Effector memory CD8-positive, alpha-beta T cell (primary cell): Measurements from ENCODE around the gene SNRPA.
"Not testable (repeated sequence)": the region's sequence is repeated elsewhere in the genome, so short reads cannot be mapped to it uniquely, and the experiment has no call there.

Experiments used
- ATAC-seq: fragments of 150-1000 bp; cut with Tn5 transposase; replicated peaks from 2 replicates; pipeline ENCODE4 v1.10.0; 2021; ENCODE audit warnings: mild to moderate bottlenecking, moderate library complexity
- DNase-seq, 3 experiments: peaks; one replicate each; pipeline ENCODE4 v3.0.0; 2021
- H3K27ac Mint-ChIP-seq, 2 donors: one replicate each; pipeline ENCODE4 v1.8.0; 2022; ENCODE audit warnings: mild to moderate bottlenecking in 2 of 2, mixed read lengths in 2 of 2, moderate library complexity in 2 of 2
- H3K27me3 Mint-ChIP-seq, 2 donors: one replicate each; pipeline ENCODE4 v1.8.0; 2022; ENCODE audit warnings: mixed read lengths in 2 of 2
- H3K36me3 Mint-ChIP-seq: one replicate; pipeline ENCODE4 v1.8.0; 2022; ENCODE audit warnings: mild to moderate bottlenecking, moderate library complexity, mixed read lengths; ENCODE audit not compliant: insufficient read depth
- H3K4me1 Mint-ChIP-seq, 2 donors: one replicate each; pipeline ENCODE4 v1.8.0; 2022; ENCODE audit warnings: low read depth in 2 of 2, mixed read lengths in 2 of 2
- H3K4me3 Mint-ChIP-seq, 2 donors: one replicate each; pipeline ENCODE4 v1.8.0; 2022; ENCODE audit warnings: mild to moderate bottlenecking in 2 of 2, mixed read lengths in 2 of 2, moderate library complexity in 2 of 2
- H3K9me3 Mint-ChIP-seq, 2 donors: one replicate each; pipeline ENCODE4 v1.8.0; 2022; ENCODE audit warnings: mixed read lengths in 2 of 2

SNRPA gene

DNA sequence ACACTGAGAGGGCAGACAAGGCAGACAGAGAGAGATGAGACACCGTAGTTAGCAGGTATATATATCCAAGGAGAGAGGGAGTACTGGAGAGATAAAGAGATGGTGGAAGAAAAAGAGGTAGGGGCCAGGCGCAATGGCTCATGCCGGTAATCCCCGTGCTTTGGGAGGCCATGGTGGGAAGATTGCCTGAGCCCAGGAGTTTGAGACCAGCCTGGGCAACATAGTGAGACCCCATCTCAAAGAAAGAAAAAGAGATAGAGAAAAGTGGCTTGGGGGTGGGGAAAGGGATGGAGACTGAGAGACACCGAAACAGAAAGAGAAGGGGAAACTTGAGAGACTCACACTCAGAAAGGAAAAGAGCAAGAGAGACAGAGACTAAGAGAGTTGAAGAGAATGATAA is 29.6 kb downstream of the SNRPA start:
- Mint-ChIP-seq H3K36me3 (peaks cover 39% of the 10 kb centered on the region), H3K4me3 (no peak overlapping the region)

DNA sequence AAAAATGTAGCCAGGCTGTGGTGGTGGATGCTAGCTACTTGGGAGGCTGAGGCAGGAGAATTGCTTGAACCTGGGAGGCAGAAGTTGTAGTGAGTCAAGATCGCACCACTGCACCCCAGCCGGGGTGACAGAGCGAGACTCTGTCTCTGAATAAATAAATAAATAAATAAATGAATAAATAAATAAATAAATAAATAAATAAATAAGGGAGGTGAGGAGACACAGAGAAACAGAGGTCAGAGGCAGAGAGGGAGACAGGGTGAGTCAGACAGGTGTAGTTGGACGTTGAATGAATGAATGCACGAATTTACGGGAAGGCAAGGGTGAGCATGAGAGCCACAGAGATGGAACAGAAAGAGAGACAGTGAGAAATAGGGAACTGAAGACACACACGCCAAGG is 30.1 kb downstream of the SNRPA start:
- Mint-ChIP-seq H3K27ac (no peak overlapping the region), H3K9me3 (no peaks in the 10 kb centered on the region), H3K4me1 (peaks cover 29 to 37% of the 10 kb centered on the region in 2 donors), H3K27me3 (no peaks in the 10 kb centered on the region), H3K4me3 (no peak overlapping the region), H3K36me3 (peaks cover 41% of the 10 kb centered on the region)
- DNase-seq, result no peak
- no peak for ATAC-seq

More for the DNA sequence above, 29.6 kb downstream of the SNRPA start:
- Mint-ChIP-seq H3K27me3 (no peaks in the 10 kb centered on the region), H3K9me3 (no peaks in the 10 kb centered on the region), H3K4me1 (peaks cover 30 to 37% of the 10 kb centered on the region in 2 donors), H3K27ac (peak overlapping the region; percentile 77 to 79)
- DNase-seq, result no peak
- ATAC-seq, result no peak

DNA sequence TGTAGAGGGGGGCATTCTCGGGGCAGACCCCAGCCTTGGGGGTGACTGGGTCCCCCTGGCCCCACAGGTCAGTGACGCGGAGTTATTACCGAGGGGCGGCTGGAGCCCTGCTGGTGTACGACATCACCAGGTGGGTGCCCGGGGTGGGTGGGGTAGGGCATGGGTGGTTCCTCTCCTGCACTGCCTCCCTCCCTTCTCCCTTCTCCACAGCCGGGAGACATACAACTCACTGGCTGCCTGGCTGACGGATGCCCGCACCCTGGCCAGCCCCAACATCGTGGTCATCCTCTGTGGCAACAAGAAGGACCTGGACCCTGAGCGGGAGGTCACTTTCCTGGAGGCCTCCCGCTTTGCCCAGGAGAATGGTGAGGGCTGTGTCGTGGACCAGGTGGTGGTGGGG is 32.7 kb downstream of the SNRPA start:
- ATAC-seq (no peak), DNase-seq (no peak)
- no peaks in the 10 kb centered on the region for H3K27me3 Mint-ChIP-seq
- no peak overlapping the region for H3K4me3 Mint-ChIP-seq
- H3K4me1 Mint-ChIP-seq, result peaks cover 16 to 22% of the 10 kb centered on the region in 2 donors
- peaks cover 38% of the 10 kb centered on the region for H3K36me3 Mint-ChIP-seq
- peak overlapping the region; percentile 0 to 85 for H3K27ac Mint-ChIP-seq
- H3K9me3 Mint-ChIP-seq, result no peaks in the 10 kb centered on the region

DNA sequence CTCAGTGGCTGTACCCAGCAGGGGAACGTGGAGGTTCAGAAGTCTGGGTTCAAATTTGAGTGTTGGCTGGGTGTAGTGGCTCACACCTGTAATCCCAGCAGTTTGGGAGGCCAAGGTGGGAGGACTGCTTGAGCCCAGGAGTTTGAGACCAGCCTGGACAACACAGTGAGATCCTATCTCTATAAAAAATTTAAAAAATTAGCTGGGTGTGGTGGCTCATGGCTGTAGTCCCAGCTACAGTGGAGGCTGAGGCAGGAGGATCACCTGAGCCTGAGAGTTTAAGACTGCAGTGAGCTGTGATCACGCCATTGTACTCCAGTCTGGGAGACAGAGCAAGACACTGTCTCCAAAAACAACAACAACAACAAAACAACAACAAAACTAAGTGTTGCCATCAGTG is 33.1 kb downstream of the SNRPA start:
- not testable (repeated sequence) for H3K4me3 Mint-ChIP-seq, DNase-seq, H3K27me3 Mint-ChIP-seq, ATAC-seq, H3K9me3 Mint-ChIP-seq
- Mint-ChIP-seq H3K4me1 (peaks cover 13 to 19% of the 10 kb centered on the region in 2 donors), H3K27ac (peak overlapping the region in 1 of 2 donors; percentile 0), H3K36me3 (peaks cover 41% of the 10 kb centered on the region)

DNA sequence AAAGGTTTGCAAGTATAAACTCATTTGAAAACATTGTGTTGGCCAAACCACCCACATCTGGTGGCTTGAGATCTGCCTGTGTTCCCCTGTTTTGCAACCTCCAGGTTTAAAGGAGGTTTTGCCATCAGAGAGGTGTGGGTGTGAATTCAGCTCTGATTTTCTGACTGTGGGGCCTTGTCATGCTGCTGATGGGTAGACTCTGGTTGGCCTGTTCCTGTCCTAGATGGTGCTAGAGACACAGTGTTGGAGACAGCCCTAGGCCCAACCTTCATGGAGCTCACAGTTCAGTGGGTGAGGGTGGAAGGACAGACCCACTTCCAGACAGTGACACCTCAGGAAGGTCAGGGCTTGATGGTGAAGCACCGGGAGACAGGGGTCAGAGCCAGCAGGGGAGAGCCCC is 34.5 kb downstream of the SNRPA start:
- H3K27ac Mint-ChIP-seq, result peak overlapping the region; percentile 67 to 81
- H3K4me1 Mint-ChIP-seq, result peaks cover 5 to 18% of the 10 kb centered on the region in 2 donors
- no peak for ATAC-seq
- no peak overlapping the region for H3K4me3 Mint-ChIP-seq
- H3K36me3 Mint-ChIP-seq, result peaks cover 46% of the 10 kb centered on the region
- DNase-seq, result no peak
- H3K9me3 Mint-ChIP-seq, result no peaks in the 10 kb centered on the region
- no peaks in the 10 kb centered on the region for H3K27me3 Mint-ChIP-seq

DNA sequence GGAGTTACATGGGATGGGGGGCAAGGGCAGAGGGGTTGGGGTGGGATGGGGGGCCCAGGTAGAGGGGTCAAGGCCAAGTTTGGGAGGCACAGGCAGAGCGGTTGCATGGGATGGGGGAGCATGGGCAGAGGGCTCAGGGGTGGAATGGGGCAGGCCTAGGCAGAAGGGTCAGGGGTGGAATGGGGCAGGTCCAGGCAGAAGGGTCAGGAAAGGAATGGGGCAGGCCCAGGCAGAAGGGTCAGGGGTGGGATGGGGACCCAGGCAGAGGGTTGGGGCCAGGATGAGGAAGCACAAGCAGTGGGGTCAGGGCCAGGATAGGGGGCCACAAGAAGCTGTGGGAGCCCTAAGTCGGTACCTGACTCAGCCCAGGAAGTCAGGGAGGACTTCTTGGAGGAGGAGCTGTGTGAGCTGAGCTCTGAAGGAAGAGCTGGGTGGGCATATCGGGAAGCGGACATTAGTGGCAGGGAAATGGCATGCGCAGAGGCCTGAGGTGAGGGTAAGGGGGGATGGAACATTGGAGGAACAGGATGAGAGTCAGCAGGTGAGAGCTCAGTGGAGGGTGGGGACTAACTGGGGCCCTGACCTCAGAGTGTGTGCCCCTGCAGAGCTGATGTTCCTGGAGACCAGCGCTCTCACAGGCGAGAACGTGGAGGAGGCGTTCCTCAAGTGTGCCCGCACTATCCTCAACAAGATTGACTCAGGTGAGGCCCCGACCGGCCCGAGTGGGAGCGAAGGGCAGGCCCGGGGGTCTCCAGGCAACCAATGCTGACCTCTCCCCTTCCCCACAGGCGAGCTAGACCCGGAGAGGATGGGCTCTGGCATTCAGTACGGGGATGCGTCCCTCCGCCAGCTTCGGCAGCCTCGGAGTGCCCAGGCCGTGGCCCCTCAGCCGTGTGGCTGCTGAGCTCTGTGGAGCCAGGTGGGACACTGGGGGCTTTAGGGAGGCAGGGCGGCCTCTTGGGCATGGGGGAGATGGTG is 35.3 kb downstream of the SNRPA start:
- ATAC-seq, result no peak
- Mint-ChIP-seq H3K4me1 (peaks cover 5 to 19% of the 10 kb centered on the region in 2 donors), H3K4me3 (no peak overlapping the region), H3K9me3 (no peaks in the 10 kb centered on the region), H3K27me3 (no peaks in the 10 kb centered on the region), H3K27ac (peak overlapping the region; percentile 67 to 81), H3K36me3 (peaks cover 45% of the 10 kb centered on the region)
- DNase-seq, result no peak

DNA sequence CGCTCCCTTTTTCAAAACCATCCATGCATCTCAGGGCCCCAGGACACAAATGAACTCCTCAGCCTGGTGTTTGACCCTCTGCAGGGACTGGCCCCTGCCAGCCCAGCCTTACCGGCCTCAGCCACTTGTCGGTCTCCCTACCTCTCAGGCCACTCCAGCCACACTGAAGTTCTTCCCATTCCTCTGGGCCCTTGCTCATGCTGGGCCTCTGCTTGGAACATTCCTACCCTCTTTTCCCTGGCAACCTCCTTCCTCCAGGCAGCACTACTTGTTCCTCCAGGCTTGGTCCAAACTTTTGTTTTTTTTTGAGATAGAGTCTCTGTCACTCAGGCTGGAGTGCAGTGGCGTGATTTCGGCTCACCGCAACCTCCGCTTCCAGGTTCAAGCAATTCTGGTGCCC is 40.3 kb downstream of the SNRPA start:
- Mint-ChIP-seq H3K4me3 (no peak overlapping the region), H3K27me3 (no peaks in the 10 kb centered on the region), H3K9me3 (no peaks in the 10 kb centered on the region), H3K27ac (peak overlapping the region; percentile 68 to 91), H3K36me3 (peaks cover 38% of the 10 kb centered on the region), H3K4me1 (peaks cover 6 to 27% of the 10 kb centered on the region in 2 donors)
- DNase-seq (no peak), ATAC-seq (no peak)

DNA sequence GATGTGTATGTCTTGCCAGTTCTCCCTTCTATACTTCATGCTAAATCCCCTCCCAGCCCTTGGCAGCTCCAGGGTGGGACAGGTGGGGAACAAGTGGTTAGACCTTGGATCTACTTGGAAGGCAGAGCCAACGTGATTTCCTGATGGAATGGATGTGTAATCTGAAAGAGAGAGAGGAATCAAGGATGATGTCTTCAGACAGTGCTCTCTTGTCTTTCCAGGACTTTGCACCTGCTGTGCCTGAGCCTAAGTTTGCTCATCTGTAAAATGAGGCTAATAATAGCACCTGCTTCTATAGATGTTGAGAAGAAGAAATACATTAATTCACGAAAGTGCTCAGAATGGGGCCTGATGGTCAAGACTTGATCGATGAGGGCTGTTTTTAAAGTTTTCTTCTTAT is 41.0 kb downstream of the SNRPA start:
- H3K4me1 Mint-ChIP-seq, result peaks cover 8 to 27% of the 10 kb centered on the region in 2 donors
- peak overlapping the region in 1 of 2 donors; percentile 31 for H3K4me3 Mint-ChIP-seq

DNA sequence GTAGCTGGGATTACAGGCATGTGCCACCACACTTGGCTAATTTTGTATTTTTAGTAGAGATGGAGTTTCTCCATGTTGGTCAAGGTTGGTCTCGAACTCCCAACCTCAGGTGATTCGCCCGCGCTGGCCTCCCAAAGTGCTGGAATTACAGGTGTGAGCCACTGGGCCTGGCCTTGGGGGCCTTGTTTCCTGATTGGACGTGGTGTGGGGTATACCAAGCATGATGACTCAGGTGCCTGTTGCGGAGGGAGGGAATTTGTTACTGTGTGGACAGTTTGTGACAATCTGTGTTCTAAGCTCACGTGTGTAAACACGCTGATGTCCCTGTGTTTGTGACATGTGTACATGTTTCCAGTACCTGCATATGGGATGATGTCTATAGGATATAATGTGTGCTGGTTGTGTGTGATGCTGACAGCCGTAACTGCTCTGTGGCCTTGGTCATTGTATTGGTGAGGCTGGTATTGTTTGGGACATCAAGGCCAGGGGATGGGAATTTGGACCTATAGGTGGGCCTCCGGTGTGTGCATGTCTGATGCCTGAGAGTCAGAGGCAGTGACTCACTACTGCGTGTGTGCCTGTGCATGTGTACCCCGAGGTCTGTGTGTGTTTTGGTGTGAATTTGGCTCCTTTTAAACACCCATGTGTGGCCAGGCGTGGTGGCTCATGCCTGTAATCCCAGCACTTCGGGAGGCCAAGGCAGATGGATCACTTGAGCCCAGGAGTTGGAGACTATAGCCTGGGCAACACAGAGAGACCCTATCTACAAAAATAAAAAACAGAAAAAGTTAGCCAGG is 46.4 kb downstream of the SNRPA start:
- DNase-seq (no peak), ATAC-seq (no peak)
- H3K9me3 Mint-ChIP-seq, result no peaks in the 10 kb centered on the region
- peaks cover 41% of the 10 kb centered on the region for H3K36me3 Mint-ChIP-seq
- no peaks in the 10 kb centered on the region for H3K27me3 Mint-ChIP-seq
- H3K4me3 Mint-ChIP-seq, result peak overlapping the region; percentile 98 to 100
- H3K27ac Mint-ChIP-seq, result peak overlapping the region; percentile 100
- H3K4me1 Mint-ChIP-seq, result peaks cover 36 to 42% of the 10 kb centered on the region in 2 donors

More for the DNA sequence above, 41.0 kb downstream of the SNRPA start:
- DNase-seq, result no peak
- peaks cover 32% of the 10 kb centered on the region for H3K36me3 Mint-ChIP-seq
- no peak for ATAC-seq
- no peaks in the 10 kb centered on the region for H3K27me3 Mint-ChIP-seq
- no peaks in the 10 kb centered on the region for H3K9me3 Mint-ChIP-seq
- H3K27ac Mint-ChIP-seq, result peak overlapping the region; percentile 68 to 91

DNA sequence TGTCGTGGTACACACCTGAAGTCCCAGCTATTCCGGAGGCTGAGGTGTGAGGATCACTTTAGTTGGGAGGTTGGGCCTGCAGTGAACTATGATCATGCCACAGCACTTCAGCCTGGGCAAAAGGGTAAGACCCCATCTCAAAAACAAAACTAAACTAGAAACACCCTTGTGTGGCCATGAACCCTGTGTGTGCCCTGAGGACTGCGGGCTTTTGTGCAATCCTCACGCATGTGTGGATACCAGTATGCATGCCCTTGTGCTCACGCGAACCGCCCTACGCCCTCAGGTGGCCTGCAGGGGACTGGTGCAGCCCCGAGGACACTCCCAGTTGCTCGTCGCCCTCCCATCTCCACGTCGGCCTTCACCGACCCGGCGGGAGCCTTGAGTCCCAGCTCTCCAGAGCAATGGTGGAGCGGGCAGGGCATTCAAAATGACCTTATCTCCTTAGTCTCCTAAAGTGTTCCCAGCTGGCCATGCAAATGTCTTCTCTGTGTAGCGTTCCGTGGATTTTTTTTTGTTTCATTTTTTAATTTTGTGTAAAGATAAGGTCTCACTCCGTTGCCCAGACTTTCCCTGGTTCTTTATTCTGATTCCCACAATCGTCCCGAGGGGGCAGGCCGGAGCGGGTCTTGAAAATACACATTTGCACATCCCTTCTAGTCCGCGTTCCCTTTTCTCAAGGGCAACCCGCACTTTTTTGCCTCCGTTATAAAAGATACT is 47.1 kb downstream of the SNRPA start:
- Mint-ChIP-seq H3K27me3 (no peaks in the 10 kb centered on the region), H3K4me3 (peak overlapping the region; percentile 98 to 100), H3K9me3 (no peaks in the 10 kb centered on the region), H3K36me3 (peaks cover 47% of the 10 kb centered on the region), H3K27ac (peak overlapping the region; percentile 100), H3K4me1 (peaks cover 42% of the 10 kb centered on the region in 2 donors)
- ATAC-seq (peak; percentile 47), DNase-seq (peak; percentile 56 to 64 (median 63))

DNA sequence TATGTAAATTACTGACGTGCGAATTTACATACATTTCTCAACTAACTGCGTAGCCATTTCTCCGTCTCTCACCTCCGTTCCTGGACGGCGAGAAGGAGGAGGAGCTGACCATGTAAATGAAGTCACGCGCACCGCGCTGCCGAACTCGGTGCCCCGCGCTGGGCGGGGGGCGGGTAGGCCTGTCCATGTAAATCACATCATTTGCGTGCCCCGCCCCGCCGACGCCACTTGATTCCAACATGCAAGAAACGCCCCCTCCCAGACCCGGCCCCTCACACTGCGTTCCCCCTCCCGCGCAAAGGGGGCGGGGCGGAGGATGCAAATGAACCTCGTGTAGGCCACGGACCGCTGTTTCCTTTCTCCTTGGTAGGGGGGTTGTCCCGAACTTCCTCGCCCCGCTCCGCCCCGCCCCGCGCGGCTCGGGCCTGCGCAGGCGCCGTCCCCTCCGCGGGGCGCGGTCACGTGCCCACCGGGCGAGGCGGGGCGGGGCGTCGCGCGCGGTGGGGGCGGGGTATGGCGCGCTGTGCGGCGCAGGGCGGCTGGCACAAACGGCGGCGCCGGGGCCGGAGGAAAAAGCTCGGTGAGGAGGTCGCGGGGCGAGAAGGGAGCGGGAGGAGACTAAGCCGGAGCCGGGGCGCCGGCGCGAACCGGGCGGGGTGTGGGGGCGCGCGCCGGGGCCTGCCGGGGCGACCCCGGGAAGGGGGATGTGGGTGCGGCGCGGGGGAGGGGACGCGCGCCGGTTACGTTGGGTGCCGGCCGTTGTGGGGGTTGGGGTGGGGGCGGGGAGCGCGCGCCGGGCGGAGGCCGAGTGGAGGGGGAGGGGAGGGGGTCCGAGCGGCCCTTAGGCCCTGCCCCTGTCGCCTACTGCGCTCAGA is 47.9 kb downstream of the SNRPA start, which contains the start of gene EGLN2:
TSS of gene EGLN2 (plus strand) at position 509 of the 875 bp plus-strand sequence. CDS start 1,382 bp downstream, outside the sequence.
- H3K36me3 Mint-ChIP-seq, result peaks cover 51% of the 10 kb centered on the region
- peak within 1 kb of the TSS; percentile 98 to 100 for H3K4me3 Mint-ChIP-seq

More for the DNA sequence above, 47.9 kb downstream of the SNRPA start, which contains the start of gene EGLN2:
- H3K9me3 Mint-ChIP-seq, result no peaks in the 10 kb centered on the region
- DNase-seq (peak; percentile 100), ATAC-seq (peak; percentile 81)
- H3K4me1 Mint-ChIP-seq, result peaks cover 49 to 50% of the 10 kb centered on the region in 2 donors
- H3K27ac Mint-ChIP-seq, result peak within 1 kb of the TSS; percentile 100
- no peaks in the 10 kb centered on the region for H3K27me3 Mint-ChIP-seq
